H9 (cell line): ENCODE data around the gene FRRS1L. TPM values are rescaled to one million over a fixed set of nuclear protein-coding genes. Genes with fewer than 3 reads are reported as not detected.

Experiments
- DNase-seq: peaks from one replicate; pipeline ENCODE4 v3.0.0-alpha.2; 2017
- H2AFZ ChIP-seq: one replicate; pipeline ENCODE4 v1.6.1; 2013; ENCODE audit warnings: mild to moderate bottlenecking, low read length, control low read depth, moderate library complexity
- H2AK5ac ChIP-seq: 2 replicates; pipeline ENCODE4 v1.6.1; 2013; ENCODE audit warnings: low read length, control low read depth, mixed read lengths; ENCODE audit not compliant: insufficient read length
- H2BK120ac ChIP-seq: one replicate; pipeline ENCODE4 v1.6.1; 2013; ENCODE audit warnings: low read depth, mild to moderate bottlenecking, low read length, control low read depth, inconsistent platforms; ENCODE audit not compliant: poor library complexity, severe bottlenecking
- H2BK12ac ChIP-seq: 2 replicates; pipeline ENCODE4 v1.6.1; 2013; ENCODE audit warnings: low read length, control low read depth, mixed read lengths, low read depth; ENCODE audit not compliant: insufficient read length
- H2BK15ac ChIP-seq: 2 replicates; pipeline ENCODE4 v1.6.1; 2013; ENCODE audit warnings: low read depth, low read length, control low read depth
- H2BK20ac ChIP-seq: one replicate; pipeline ENCODE4 v1.6.1; 2013; ENCODE audit warnings: low read depth, mild to moderate bottlenecking, low read length, control low read depth, inconsistent platforms; ENCODE audit not compliant: poor library complexity, severe bottlenecking
- H2BK5ac ChIP-seq: 2 replicates; pipeline ENCODE4 v1.6.1; 2013; ENCODE audit warnings: low read length, control low read depth, mixed read lengths; ENCODE audit not compliant: insufficient read length
- H3K14ac ChIP-seq: 2 replicates; pipeline ENCODE4 v1.6.1; 2013; ENCODE audit warnings: low read length, control low read depth; ENCODE audit not compliant: insufficient read depth
- H3K18ac ChIP-seq: 2 replicates; pipeline ENCODE4 v1.6.1; 2013; ENCODE audit warnings: low read depth, mild to moderate bottlenecking, mixed read lengths, low read length, control low read depth; ENCODE audit not compliant: insufficient read length
- H3K23ac ChIP-seq: 2 replicates; pipeline ENCODE4 v1.6.1; 2013; ENCODE audit warnings: low read length, control low read depth, mixed read lengths, low read depth; ENCODE audit not compliant: insufficient read length
- H3K23me2 ChIP-seq: 2 replicates; pipeline ENCODE4 v1.6.1; 2013; ENCODE audit warnings: low read depth, mild to moderate bottlenecking, mixed read lengths, low read length, control low read depth; ENCODE audit not compliant: insufficient read length, poor library complexity, severe bottlenecking
- H3K27ac ChIP-seq: 2 replicates; pipeline ENCODE4 v1.5.1; 2013; ENCODE audit warnings: low read length, control low read depth, mixed read lengths, low read depth; ENCODE audit not compliant: insufficient read length
- H3K27me3 ChIP-seq: 2 replicates; pipeline ENCODE4 v1.6.1; 2013; ENCODE audit warnings: low read length, control low read depth, inconsistent platforms; ENCODE audit not compliant: insufficient read depth
- H3K4ac ChIP-seq: 2 replicates; pipeline ENCODE4 v1.6.1; 2013; ENCODE audit warnings: low read depth, mild to moderate bottlenecking, control low read depth, inconsistent platforms, low read length, moderate library complexity
- H3K4me1 ChIP-seq: 2 replicates; pipeline ENCODE4 v1.6.1; 2013; ENCODE audit warnings: low read length, control low read depth, inconsistent platforms; ENCODE audit not compliant: insufficient read depth
- H3K4me2 ChIP-seq: 2 replicates; pipeline ENCODE4 v1.6.1; 2013; ENCODE audit warnings: low read length, control low read depth, mixed read lengths; ENCODE audit not compliant: insufficient read length, insufficient read depth
- H3K56ac ChIP-seq: 2 replicates; pipeline ENCODE4 v1.6.1; 2013; ENCODE audit warnings: low read depth, mild to moderate bottlenecking, mixed read lengths, low read length, control low read depth; ENCODE audit not compliant: insufficient read length
- H3K79me1 ChIP-seq: 2 replicates; pipeline ENCODE4 v1.6.1; 2013; ENCODE audit warnings: low read depth, mild to moderate bottlenecking, moderate library complexity, low read length, control low read depth, inconsistent platforms; ENCODE audit not compliant: insufficient read depth, poor library complexity, severe bottlenecking
- H3K79me2 ChIP-seq: 2 replicates; pipeline ENCODE4 v1.6.1; 2013; ENCODE audit warnings: low read length, control low read depth, inconsistent platforms; ENCODE audit not compliant: insufficient read depth
- H3K9ac ChIP-seq: 2 replicates; pipeline ENCODE4 v1.6.1; 2013; ENCODE audit warnings: low read length, control low read depth, mixed read lengths; ENCODE audit not compliant: insufficient read length; ENCODE audit errors: extremely low read depth
- H3K9me3 ChIP-seq: one replicate; pipeline ENCODE4 v1.6.1; 2013; ENCODE audit warnings: low read depth, low read length, inconsistent platforms; ENCODE audit not compliant: control insufficient read depth
- H3T11ph ChIP-seq: one replicate; pipeline ENCODE4 v1.6.1; 2013; ENCODE audit warnings: mild to moderate bottlenecking, low read length, control low read depth, inconsistent platforms
- H4K20me1 ChIP-seq: one replicate; pipeline ENCODE4 v1.6.1; 2013; ENCODE audit not compliant: control insufficient read depth, insufficient read length, insufficient read depth
- H4K5ac ChIP-seq: 2 replicates; pipeline ENCODE4 v1.6.1; 2013; ENCODE audit warnings: low read depth, mild to moderate bottlenecking, mixed read lengths, low read length, control low read depth; ENCODE audit not compliant: insufficient read length
- H4K8ac ChIP-seq: replicated peaks from 2 replicates; pipeline ENCODE4 v1.6.1; 2013; ENCODE audit warnings: low read length, control low read depth, mixed read lengths, low read depth; ENCODE audit not compliant: insufficient read length
- H4K91ac ChIP-seq: 2 replicates; pipeline ENCODE4 v1.6.1; 2013; ENCODE audit warnings: low read depth, mild to moderate bottlenecking, moderate library complexity, mixed read lengths, low read length, control low read depth; ENCODE audit not compliant: insufficient read length
- H3K27ac Mint-ChIP-seq, 3 experiments: 2 replicates in 2 of 3; 3 replicates in 1 of 3; pipeline ENCODE4 v1.8.0; 2020 to 2021; ENCODE audit warnings: mixed read lengths in 3 of 3, mild to moderate bottlenecking in 1 of 3, moderate library complexity in 1 of 3
- H3K27me3 Mint-ChIP-seq: 2 replicates; pipeline ENCODE4 v1.8.0; 2021; ENCODE audit warnings: low read depth, mild to moderate bottlenecking, moderate library complexity, mixed read lengths
- H3K36me3 Mint-ChIP-seq, 3 experiments: 2 replicates in 2 of 3; 3 replicates in 1 of 3; pipeline ENCODE4 v1.8.0; 2020 to 2021; ENCODE audit warnings: low read depth in 3 of 3, mixed read lengths in 3 of 3; ENCODE audit not compliant: insufficient read depth in 1 of 3
- H3K4me1 Mint-ChIP-seq, 2 experiments: 2 replicates each; pipeline ENCODE4 v1.8.0; 2020; ENCODE audit warnings: mixed read lengths in 2 of 2
- H3K4me3 Mint-ChIP-seq, 2 experiments: 2 replicates in 1 of 2; 3 replicates in 1 of 2; pipeline ENCODE4 v1.8.0; 2020 to 2021; ENCODE audit warnings: mild to moderate bottlenecking in 2 of 2, mixed read lengths in 2 of 2, moderate library complexity in 1 of 2
- H3K9me3 Mint-ChIP-seq, 2 experiments: 2 replicates in 1 of 2; 3 replicates in 1 of 2; pipeline ENCODE4 v1.8.0; 2020; ENCODE audit warnings: mild to moderate bottlenecking in 2 of 2, mixed read lengths in 2 of 2, moderate library complexity in 1 of 2
- total RNA-seq: library from RNA; stranded (reverse); gene quantifications from 2 replicates; pipeline ENCODE4 v1.2.1, GENCODE V29; 2021
- TF ChIP-seq, protein P1 (sequence below): fragments of 200-600 bp; sonication (generic); conservative IDR thresholded peaks from 3 replicates; pipeline ENCODE4 v1.8.0; 2021; ENCODE audit warnings: antibody characterized with exemption, mild to moderate bottlenecking

The FRRS1L gene
- total RNA-seq, 1 experiment from 2014 or later = 3.3 TPM

DNA sequence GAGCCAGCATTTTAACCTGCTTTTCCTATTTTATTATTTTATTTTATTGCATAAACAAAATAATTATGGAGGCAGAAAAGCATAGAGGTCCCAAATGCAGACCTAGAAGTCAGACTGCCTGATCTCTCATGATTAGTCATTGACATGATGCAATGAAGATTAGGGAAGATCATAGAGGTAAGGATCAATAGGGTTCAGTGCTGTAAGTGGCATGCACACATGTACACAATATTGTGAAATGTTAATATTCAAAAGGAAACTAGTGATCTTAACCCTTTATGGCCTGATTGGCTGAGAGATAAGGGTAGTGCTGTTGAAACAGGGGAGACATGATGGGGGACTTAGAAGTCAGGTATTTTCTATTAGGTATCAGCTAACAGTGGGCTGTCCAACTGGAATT lies 1.1 kb upstream of the FRRS1L start:
- Histone ChIP-seq H4K5ac (no peak overlapping the region), H3K18ac (no peak overlapping the region), H2BK5ac (no peak overlapping the region), H2BK15ac (no peak overlapping the region), H2BK12ac (no peak overlapping the region), H4K8ac (no peak overlapping the region), H3K4me1 (no peaks in the 10 kb centered on the region), H3K9ac (no peak overlapping the region), H2BK120ac (no peak overlapping the region), H3K4me2 (no peak overlapping the region), H3K14ac (no peak overlapping the region), H3K79me2 (no peaks in the 10 kb centered on the region), H3K23me2 (no peaks in the 10 kb centered on the region), H3T11ph (no peak overlapping the region), H3K23ac (no peak overlapping the region), H4K91ac (no peak overlapping the region), H3K27me3 (no peaks in the 10 kb centered on the region; the same call in 1 of the 2 replicates), H2BK20ac (no peak overlapping the region), H2AK5ac (no peak overlapping the region), H4K20me1 (no peaks in the 10 kb centered on the region), H3K9me3 (no peaks in the 10 kb centered on the region), H3K4ac (no peak overlapping the region), H3K79me1 (no peaks in the 10 kb centered on the region), H3K56ac (no peak overlapping the region), H3K27ac (no peak overlapping the region), H2AFZ (no peak overlapping the region)
- Mint-ChIP-seq H3K4me3 (peak overlapping the region in 1 of 2 experiments; percentile 83; a peak in 1 of 5 replicates), H3K27ac (no peak overlapping the region), H3K36me3 (peaks cover 0 to 15% (median 2%) of the 10 kb centered on the region in 3 experiments; a peak in 5 of 7 replicates), H3K27me3 (peaks cover 54% of the 10 kb centered on the region), H3K4me1 (peaks cover 9 to 18% of the 10 kb centered on the region in 2 experiments), H3K9me3 (peaks cover 8 to 10% of the 10 kb centered on the region in 2 experiments; a peak in 4 of 5 replicates)
- TF ChIP-seq, protein P1, sequence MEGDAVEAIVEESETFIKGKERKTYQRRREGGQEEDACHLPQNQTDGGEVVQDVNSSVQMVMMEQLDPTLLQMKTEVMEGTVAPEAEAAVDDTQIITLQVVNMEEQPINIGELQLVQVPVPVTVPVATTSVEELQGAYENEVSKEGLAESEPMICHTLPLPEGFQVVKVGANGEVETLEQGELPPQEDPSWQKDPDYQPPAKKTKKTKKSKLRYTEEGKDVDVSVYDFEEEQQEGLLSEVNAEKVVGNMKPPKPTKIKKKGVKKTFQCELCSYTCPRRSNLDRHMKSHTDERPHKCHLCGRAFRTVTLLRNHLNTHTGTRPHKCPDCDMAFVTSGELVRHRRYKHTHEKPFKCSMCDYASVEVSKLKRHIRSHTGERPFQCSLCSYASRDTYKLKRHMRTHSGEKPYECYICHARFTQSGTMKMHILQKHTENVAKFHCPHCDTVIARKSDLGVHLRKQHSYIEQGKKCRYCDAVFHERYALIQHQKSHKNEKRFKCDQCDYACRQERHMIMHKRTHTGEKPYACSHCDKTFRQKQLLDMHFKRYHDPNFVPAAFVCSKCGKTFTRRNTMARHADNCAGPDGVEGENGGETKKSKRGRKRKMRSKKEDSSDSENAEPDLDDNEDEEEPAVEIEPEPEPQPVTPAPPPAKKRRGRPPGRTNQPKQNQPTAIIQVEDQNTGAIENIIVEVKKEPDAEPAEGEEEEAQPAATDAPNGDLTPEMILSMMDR = no peak
- no peak for DNase-seq
